ES-I3 (cell line): ENCODE data around the gene CDC27.
"Not testable (repeated sequence)": the region's sequence is repeated elsewhere in the genome, so short reads cannot be mapped to it uniquely, and the experiment has no call there.

Experiments
- H3K36me3 ChIP-seq: 2 replicates; pipeline ENCODE4 v1.6.1; 2013; ENCODE audit warnings: mild to moderate bottlenecking, low read length, control low read depth, moderate library complexity; ENCODE audit not compliant: insufficient read depth
- H3K4me1 ChIP-seq: 2 replicates; pipeline ENCODE4 v1.6.1; 2013; ENCODE audit warnings: mild to moderate bottlenecking, control low read depth, low read length; ENCODE audit not compliant: insufficient read depth
- H3K9ac ChIP-seq: 2 replicates; pipeline ENCODE4 v1.6.1; 2013; ENCODE audit warnings: low read depth, mild to moderate bottlenecking, low read length, moderate library complexity
- H3K9me3 ChIP-seq: 2 replicates; pipeline ENCODE4 v1.6.1; 2013; ENCODE audit warnings: mild to moderate bottlenecking, low read length, moderate library complexity; ENCODE audit not compliant: control insufficient read depth, insufficient read depth

The CDC27 gene

DNA sequence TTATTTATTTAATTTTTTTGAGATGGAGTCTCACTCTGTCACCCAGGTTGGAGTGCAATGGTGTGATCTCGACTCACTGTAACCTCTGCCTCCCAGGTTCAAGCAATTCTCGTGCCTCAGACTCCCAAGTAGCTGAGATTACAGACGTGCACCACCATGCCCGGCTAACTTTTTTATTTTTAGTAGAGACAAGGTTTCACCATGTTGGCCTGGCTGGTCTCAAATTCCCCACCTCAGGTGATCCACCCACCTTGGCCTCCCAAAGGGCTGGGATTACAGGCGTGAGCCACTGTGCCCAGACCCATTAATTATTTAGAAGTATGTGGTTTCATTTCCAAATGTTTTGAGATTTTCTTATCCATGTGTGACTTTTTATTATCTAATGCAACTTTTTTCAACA is 22.2 kb downstream of the CDC27 start:
- H3K9me3 ChIP-seq, H3K36me3 ChIP-seq, H3K4me1 ChIP-seq, H3K9ac ChIP-seq: not testable (repeated sequence)

DNA sequence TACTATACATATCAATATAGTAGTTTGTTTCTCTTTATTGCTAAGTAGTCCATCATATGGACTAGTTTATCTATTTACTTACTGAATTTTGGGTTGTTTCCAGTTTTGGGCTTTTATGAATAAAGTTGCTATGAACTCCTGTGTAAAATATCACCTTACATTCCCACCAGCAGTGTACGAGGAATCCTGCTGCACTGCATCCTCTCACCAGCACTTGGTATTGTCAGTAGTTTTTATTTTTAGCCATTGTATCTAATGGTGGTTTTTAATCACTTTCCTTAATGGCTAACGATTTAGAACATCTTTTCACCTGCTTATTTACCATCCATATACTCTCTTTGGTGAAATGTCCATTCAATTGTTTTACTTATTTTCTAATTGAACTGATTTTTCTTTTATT is 24.0 kb downstream of the CDC27 start:
- no peak overlapping the region for H3K9ac ChIP-seq
- peaks cover 9% of the 10 kb centered on the region for H3K36me3 ChIP-seq
- H3K9me3 ChIP-seq: no peaks in the 10 kb centered on the region
- H3K4me1 ChIP-seq: no peaks in the 10 kb centered on the region

DNA sequence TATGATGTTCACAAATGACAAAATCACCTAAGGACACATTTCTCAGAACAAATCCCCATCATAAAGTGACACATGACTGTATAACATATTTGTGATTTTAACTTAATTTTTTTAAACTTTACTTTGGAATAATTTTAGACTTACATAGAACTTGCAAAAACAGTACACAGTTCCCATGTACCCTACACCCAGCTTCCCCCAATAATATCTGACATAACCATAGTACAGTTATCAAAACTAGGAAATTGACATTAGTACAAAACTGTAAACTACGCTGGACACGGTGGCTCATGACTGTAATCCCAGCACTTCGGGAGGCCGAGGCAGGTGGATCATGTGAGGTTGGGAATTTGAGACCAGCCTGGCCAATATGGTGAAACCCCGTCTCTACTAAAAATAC is 24.8 kb downstream of the CDC27 start:
- no peaks in the 10 kb centered on the region for H3K9me3 ChIP-seq
- H3K4me1 ChIP-seq: no peaks in the 10 kb centered on the region
- H3K9ac ChIP-seq: no peak overlapping the region
- H3K36me3 ChIP-seq: peaks cover 13% of the 10 kb centered on the region

DNA sequence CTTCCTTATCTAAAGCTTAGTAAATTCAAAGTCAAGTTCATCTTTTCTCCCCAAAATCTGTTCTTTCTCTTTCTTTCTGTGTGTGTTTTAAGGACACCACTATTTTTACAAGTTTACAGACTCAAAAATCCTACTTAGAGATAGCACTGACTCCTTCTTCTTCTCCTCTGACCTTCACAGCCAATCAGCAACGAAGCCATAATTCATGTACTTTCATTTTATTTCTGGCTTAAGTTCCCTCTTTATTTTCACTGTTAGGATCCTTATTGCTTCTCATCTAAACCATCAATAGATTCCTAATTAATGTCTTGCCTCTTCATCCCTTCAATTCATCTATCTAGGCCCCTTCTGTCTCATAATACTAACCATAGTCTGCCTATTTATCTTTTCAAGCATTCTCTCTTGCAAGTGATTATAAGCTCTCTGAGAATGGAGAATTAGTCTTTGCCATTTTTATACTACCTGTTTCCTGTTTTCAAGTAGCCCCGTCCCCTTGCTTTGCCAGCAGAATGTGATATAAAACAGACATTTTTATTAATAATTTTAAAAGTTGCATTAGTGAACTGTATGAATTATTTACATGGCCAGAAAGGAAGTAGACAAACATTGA is 27.0 kb downstream of the CDC27 start:
- H3K9ac ChIP-seq: no peak overlapping the region
- H3K36me3 ChIP-seq: peaks cover 20% of the 10 kb centered on the region
- H3K4me1 ChIP-seq: no peaks in the 10 kb centered on the region
- H3K9me3 ChIP-seq: no peaks in the 10 kb centered on the region

DNA sequence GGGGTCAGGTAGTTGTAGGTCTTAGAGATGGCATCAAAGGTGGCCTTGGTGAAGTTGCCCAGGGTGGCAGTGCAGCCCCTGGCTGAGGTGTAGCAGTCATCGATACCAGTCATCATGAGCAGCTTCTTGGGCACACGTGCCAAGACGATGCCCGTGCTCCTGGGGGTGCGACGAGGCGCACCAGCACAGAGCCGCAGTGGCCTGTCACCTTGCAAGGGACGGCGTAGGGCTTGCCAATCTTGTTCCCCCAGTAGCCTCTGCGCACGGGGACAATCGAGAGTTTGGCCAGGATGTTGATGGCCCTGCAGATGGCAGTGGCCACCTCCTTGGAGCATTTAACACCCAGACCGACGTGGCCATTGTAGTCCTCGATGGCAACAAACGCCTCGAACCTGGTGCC is 29.8 kb downstream of the CDC27 start:
- Histone ChIP-seq H3K36me3 (peaks cover 36% of the 10 kb centered on the region), H3K9me3 (no peaks in the 10 kb centered on the region), H3K4me1 (no peaks in the 10 kb centered on the region), H3K9ac (no peak overlapping the region)

DNA sequence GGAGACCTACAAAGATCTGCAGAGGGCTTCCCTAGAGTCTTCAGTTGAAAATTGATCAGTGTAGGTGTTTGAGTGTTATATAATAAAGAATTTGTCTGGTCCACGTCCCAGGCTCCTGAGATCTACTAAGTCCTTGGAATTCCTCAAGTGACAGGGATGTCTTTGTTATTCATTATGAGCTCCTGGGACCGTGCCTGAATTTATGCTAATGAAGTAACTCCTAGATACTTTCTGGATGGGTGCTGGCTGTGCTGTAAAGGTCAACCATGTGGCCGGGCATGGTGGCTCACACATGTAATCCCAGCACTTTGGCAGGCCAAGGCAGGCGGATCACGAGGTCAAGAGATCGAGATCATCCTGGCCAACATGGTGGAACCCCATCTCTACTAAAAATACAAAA is 43.7 kb downstream of the CDC27 start:
- Histone ChIP-seq H3K36me3 (peaks cover 6% of the 10 kb centered on the region; the same call in 1 of the 2 replicates), H3K9me3 (no peaks in the 10 kb centered on the region), H3K4me1 (peaks cover 8% of the 10 kb centered on the region; the same call in 1 of the 2 replicates), H3K9ac (no peak overlapping the region)

DNA sequence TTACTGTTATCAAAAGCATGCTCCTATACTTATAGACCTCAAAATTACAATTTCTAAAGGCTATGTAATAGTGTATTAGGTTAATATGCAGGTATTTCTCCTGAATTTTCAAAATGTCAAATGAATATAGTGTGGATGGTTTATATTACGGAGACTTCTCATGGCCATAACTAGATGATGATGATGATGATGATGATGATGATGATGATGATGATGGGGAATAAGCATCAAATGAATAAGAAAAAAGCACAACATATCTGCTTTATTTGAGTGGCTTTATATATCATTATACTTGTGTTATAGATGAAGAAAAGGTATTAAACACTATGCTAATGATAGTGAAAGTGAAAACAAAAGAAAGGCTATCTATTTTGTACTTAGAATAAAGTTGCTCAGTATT is 53.9 kb downstream of the CDC27 start:
- H3K9ac ChIP-seq: no peak overlapping the region
- no peaks in the 10 kb centered on the region for H3K4me1 ChIP-seq
- H3K36me3 ChIP-seq: peaks cover 23% of the 10 kb centered on the region
- H3K9me3 ChIP-seq: no peaks in the 10 kb centered on the region

DNA sequence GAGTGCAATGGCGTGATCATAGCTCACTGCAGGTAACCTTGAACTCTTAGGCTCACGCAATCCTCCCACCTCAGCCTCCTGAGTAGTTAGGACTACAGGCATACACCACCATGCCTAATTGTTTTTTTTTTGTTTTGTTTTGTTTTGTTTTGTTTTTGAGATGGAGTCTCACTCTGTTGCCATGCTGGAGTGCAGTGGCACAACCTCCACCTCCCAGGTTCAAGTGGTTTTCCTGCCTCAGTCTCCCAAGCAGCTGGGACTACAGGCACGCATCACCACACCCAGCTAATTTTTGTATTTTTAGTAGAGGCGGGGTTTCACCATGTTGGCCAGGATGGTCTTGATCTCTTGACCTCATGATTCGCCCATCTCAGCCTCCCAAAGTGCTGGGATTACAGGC is 54.7 kb downstream of the CDC27 start:
- H3K9ac ChIP-seq, H3K4me1 ChIP-seq, H3K9me3 ChIP-seq: not testable (repeated sequence)
- peaks cover 21% of the 10 kb centered on the region for H3K36me3 ChIP-seq

DNA sequence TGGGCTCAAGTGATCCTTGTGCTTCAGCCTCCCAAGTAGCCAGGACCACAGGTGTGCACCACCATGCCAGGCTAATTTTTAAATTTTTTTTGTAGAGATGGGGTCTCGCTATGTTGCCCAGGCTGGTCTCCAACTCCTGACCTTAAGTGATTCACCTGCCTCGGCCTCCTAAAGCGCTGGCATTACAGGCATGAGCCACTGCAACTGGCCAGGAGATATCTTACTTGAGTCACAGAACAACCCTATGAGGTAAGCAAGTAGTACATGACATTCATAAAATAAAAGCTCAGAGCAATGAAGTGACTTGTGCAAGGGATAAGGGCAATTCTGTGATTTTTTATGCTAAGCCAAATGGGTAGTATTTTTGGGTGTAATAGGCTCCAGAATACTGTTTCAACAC is 57.3 kb downstream of the CDC27 start:
- H3K36me3 ChIP-seq: peaks cover 7% of the 10 kb centered on the region; the same call in 1 of the 2 replicates
- no peaks in the 10 kb centered on the region for H3K4me1 ChIP-seq
- H3K9ac ChIP-seq: no peak overlapping the region
- no peaks in the 10 kb centered on the region for H3K9me3 ChIP-seq

DNA sequence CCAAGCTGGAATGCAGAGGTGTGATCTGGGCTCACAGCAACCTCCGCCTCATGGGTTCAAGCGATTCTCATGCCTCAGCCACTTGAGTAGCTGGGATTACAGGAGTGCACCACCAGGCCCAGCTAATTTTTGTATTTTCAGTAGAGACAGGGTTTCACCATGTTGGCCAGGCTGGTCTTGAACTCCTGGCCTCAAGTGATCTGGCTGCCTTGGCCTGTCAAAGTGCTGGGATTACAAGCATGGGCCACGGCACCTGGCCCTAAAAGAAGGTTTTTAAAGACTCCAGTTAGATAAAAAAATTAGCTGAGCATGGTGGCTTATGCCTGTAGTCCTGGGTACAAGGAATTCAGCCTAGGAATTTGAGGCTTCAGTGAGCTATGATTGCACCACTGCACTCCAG is 62.3 kb downstream of the CDC27 start:
- H3K4me1 ChIP-seq, H3K9ac ChIP-seq, H3K9me3 ChIP-seq, H3K36me3 ChIP-seq: not testable (repeated sequence)

DNA sequence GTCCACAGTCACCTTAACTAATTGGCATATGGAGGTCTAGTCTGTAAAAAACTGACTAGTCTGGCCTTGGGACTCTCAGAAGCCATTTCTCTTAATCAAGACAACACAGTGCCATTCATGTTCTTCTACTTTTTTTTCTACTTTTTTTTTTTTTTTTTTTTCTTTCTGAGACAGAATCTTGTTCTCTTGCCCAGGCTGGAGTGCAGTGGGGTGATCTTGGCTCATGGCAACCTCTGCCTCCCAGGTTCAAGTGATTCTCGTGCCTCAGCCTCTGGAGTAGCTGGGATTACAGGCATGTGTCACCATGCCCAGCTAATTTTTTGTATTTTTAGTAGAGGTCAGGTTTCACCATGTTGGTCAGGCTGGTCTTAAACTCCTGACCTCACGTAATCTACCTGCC is 65.8 kb downstream of the CDC27 start:
- H3K9ac ChIP-seq, H3K36me3 ChIP-seq, H3K9me3 ChIP-seq: not testable (repeated sequence)
- peaks cover 25% of the 10 kb centered on the region for H3K4me1 ChIP-seq

DNA sequence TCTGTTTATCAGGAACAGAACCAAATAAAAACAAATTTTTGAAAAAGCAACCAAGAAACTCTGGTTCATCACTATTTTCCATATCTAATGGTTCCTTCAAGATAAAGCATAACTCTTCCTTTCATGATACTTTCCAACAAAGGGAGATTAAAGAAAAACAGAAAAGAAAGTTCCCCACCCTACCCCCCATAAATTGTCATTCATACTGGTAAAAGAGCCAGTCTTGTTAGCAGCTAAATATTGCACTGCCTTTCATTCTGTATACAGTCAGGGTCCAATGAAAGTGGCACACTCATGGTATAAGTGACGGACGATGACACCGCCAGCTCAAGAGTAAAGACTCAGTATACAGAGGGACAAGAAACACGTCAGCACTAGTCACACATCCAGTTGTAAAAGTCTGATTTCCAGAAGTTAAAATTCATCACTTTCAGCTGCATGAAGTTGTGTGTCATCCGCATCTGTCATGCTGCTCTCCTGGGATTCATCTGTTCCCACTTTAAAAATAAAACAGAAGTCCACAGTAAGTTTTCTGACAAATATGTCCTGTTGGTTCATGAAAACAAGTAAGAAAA is 68.5 kb downstream of the CDC27 start:
- H3K9me3 ChIP-seq: no peaks in the 10 kb centered on the region
- 0 out of 2 replicates have a peak, but pooled peaks cover 3% of the 10 kb centered on the region for H3K36me3 ChIP-seq
- no peak overlapping the region for H3K9ac ChIP-seq
- peaks cover 27% of the 10 kb centered on the region for H3K4me1 ChIP-seq

DNA sequence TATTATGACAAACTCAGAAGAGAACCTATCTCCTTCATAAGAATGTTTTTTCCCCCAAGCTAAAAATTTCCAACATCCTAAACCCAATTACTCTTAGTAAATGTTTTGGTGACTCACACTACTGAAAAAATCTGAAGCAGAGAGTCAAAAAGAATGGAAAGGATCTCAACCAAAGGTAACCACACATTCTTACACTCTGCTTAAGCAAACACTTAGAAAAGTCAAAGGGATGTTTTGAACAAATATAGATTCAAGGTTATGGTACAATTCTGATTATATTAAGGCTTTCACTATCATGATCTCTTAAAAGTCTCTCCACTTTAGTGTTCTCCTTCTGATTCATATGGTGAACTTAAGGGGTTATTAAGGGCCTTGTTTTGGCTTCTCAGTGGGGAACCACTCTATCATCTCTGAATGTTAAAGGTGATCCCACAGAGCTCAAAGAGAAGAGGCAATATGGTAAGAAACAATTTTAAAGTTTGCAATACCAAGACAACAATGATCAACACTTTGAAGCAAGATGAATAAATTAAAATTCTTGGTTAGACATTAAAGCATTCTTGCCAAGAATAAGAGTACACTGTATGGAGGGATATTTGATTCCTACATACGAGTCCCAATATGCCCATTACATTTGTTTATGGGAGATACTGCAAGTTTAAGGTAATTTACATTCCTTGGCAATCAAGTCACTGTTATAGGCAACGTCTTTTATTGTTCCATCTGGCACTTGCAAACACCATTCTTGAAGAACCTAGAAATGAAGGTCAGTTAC is 69.2 kb downstream of the CDC27 start:
- Histone ChIP-seq H3K9me3 (no peaks in the 10 kb centered on the region), H3K4me1 (peaks cover 27% of the 10 kb centered on the region), H3K9ac (no peak overlapping the region), H3K36me3 (0 out of 2 replicates have a peak, but pooled peaks cover 3% of the 10 kb centered on the region)

DNA sequence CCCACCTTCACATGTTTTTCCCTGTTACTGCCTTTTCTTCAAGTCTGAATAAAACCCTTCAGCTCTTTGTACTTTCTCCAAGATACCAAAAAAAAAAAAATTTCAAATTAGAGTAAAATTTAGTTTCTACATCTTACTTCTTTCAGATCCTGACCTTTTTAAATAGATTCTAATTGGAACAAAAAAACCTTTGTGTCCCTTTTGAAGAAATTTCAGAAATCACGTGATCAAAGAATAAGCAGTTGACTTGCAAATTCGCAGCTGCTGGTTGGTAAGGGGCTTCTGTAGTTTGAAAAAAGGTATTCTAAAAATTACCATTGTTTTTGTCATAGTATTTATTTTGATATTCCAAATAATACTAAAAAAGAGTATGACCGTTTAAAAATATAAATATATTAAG is 71.7 kb downstream of the CDC27 start:
- Histone ChIP-seq H3K36me3 (0 out of 2 replicates have a peak, but pooled peaks cover 3% of the 10 kb centered on the region), H3K4me1 (peaks cover 27% of the 10 kb centered on the region), H3K9ac (no peak overlapping the region), H3K9me3 (no peaks in the 10 kb centered on the region)

DNA sequence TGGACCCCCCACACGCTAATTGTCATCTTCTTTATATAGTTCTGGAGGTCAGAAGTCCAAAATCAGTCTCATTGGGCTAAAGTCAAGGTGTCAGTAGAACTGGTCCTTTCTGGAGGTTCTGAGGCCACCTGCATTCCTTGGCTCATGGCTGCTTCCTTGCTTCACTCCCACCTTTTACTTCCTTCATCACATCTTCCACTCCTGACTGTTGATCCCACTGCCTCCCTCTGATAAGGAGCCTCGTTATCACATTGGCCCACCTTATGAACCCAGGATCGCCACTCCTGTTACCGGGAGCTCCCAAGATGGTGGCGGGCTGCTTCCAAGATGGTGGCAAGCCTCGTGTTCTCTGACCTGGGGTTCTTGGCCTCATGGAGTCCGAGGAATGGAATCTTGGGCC is 83.0 kb downstream of the CDC27 start:
- no peak overlapping the region for H3K9ac ChIP-seq
- H3K4me1 ChIP-seq: peaks cover 4% of the 10 kb centered on the region; the same call in 1 of the 2 replicates
- H3K9me3 ChIP-seq: no peaks in the 10 kb centered on the region
- no peaks in the 10 kb centered on the region for H3K36me3 ChIP-seq
